ENCODE measurements around the gene NRIP2.

DNA sequence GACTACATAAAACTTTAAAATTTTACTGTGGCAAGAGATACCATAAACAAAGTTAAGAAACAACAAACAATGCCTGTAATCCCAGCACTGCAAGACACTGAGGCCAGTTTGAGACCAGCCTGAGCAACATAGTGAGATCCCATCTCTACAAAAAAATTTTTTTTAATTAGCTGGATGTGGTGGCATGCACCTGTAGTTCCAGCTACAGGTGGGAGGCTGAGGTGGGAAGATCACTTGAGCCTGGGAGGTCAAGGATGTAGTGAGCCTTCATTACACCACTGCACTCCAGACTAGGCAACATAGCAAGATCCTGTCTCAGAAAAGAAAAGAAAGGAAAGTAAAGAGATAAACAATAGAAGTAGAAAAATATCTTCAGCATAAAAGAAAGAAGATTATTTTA, 25.3 kb upstream of the NRIP2 start:
- no peak for TF ChIP-seq CTCF (IDR thresholded peaks at IDR 0.05; ENCODE audit: low read depth, low read length)
- TF ChIP-seq POLR2A (IDR thresholded peaks at IDR 0.05; ENCODE audit: extremely low read depth, insufficient read length) = no peak
- TF ChIP-seq MYC (IDR thresholded peaks at IDR 0.05; ENCODE audit: low read depth, low read length) = no peak

All from NB4 (cell line).